HG03432 (cell line): ENCODE measurements around the gene DNAH17.

Experiments
- ATAC-seq: cut with Tn5 transposase; IDR thresholded peaks from one replicate; pipeline ENCODE4 v1.9.1; 2021; ENCODE audit warnings: mild to moderate bottlenecking, moderate library complexity; ENCODE audit not compliant: unreplicated experiment

Gene DNAH17

GRCh38 chr17:78419970-78420815 lies 157.0 kb downstream of the DNAH17 start:
- ATAC-seq, result no peak

GRCh38 chr17:78418326-78419026 lies 158.7 kb downstream of the DNAH17 start:
- no peak for ATAC-seq

DNA sequence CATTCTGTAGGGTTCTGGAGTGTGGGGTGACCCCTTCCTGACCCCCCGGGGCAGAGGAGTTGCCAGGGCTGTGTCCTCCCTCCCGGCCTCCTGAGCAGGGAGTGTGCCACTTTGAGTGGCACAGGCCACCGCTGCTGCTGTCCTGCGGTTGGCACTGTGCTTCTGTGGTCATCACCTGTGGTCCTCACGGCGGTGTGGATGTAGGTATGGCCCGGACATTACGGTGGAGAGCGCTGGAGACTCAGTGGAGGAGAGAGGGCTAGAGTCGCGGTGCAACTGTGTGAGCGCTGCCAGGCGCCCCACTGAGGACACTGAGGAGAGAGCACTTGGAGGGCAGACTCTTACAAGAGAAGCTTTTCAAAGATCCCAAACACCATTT lies 159.7 kb downstream of the DNAH17 start:
- ATAC-seq, result no peak

DNA sequence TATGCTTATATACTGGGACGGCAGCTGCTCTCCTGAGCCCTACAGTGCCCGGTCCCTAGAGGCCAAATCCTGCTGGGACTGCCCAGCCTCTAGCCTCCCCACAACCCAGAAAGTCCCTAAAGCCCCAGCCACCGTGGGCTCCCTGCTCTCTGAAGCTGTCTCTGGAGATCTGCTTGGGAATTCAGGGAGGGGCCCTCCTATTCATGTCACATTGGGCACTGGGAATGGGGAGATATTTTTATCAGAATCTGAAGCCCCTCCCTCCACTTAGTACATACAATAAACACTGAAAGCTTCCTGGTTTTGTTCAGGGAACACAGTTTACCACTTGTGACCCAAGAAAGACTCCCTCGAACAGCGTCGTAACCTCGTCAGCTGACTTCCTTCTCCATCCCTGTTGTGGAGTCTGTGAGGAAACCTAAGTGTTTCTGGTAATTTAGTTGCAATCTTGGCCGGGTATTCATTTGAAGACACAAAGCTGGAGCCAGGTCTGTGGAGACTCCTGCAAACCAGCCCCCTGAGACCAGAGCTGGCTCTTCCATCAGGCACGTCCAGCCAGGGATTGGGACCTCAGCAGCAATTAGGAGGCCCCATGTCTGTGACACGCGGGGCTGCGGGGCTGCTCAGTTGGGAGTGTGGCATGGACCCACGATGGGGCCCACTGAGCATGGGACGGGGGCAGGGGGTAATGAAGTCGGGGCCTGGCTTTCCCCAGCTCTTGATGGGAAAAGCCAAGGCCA lies 160.2 kb downstream of the DNAH17 start:
- no peak for ATAC-seq

GRCh38 chr17:78415821-78416711 lies 161.1 kb downstream of the DNAH17 start:
- ATAC-seq, result no peak

GRCh38 chr17:78414178-78415162 lies 162.7 kb downstream of the DNAH17 start:
- ATAC-seq, result no peak

DNA sequence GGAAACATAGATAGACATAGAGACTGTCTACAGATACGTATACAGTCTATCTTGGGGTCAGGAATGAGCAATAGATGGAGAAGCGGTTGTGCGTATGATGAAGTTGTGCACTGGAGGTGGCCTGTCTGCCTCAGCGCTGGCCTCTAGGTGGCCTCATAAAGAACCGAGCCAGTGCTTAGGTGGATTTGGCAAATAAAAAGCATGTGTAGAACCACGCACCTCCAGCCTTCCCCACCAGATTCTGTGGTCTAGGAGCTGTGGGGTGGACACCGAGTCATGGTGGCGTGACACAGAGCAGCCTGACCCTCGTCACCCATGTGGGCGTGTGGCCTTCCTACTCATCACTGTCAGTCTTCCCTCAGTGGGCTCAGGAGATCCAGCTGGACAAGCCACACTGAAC lies 164.8 kb downstream of the DNAH17 start:
- ATAC-seq, result no peak

- ATAC-seq, result no peak
Observed at GRCh38 chr17:78411241-78411857, 165.8 kb downstream of the DNAH17 start.

- no peak for ATAC-seq
Observed at GRCh38 chr17:78409191-78409928, 167.8 kb downstream of the DNAH17 start.

DNA sequence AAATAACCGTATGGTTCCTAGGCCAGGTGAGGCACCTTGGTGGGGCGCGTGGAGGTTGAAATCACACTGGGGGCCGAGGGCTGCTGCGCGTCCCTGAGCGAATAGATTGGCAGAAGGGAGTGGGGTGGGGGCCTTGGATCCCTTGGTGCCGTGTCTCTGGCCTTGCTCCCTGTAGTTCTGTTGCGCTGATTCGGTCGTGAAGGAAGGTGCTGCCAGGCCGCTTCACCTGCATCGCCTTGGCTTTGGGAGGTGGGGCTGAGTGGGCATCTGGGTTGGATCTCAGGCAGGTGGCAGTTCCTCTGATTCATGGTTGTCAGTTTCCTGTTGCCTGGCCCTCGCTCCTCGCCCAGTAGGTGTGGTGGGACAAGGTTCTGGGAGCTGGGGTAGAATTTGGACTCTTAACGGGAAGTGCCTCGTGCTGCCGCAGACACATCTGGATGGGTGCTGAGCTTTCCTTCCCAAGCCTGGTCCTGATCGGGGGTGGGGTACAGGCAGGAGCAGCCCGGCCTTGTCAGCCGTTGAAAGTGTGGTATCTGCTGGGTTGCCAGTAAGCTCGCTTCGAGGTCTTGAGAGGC lies 168.6 kb downstream of the DNAH17 start:
- ATAC-seq, result no peak

GRCh38 chr17:78407387-78408000 lies 169.7 kb downstream of the DNAH17 start:
- no peak for ATAC-seq

DNA sequence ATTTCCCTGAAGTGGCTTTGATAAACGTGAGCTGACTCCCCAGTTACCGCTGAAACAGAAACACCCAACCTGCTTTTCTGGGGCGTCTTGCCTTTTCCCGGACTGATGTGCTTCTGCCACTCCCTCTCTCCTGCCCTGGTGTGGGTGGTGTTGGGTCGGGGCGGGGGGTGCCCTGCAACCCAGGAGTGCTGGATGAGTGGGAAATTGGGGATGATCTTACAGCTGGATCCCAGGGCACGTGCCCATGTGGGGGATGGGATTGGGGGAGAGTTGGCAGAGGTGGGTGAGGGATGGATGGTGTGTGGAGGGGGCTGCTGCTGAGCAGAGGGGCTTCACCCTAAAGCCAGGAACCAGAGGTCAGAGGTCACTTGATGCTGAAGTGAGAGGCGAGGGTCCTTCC lies 170.3 kb downstream of the DNAH17 start:
- ATAC-seq, result no peak

- ATAC-seq, result no peak
Observed at GRCh38 chr17:78406396-78406795, 170.8 kb downstream of the DNAH17 start.

- ATAC-seq, result no peak
Observed at GRCh38 chr17:78403822-78404221, 173.4 kb downstream of the DNAH17 start.

- no peak for ATAC-seq
Observed at GRCh38 chr17:78401891-78402290, 175.3 kb downstream of the DNAH17 start.

GRCh38 chr17:78401246-78401645 lies 175.9 kb downstream of the DNAH17 start:
- no peak for ATAC-seq

GRCh38 chr17:78400581-78401240 lies 176.5 kb downstream of the DNAH17 start:
- ATAC-seq, result no peak
